HL-60/S4 treated with retinoic acid at 250 ng/mL for 4 days and 3 days (cell line): ENCODE data around the gene PLD3.

ENCODE experiments used
- in situ Hi-C: fragments of 300-500 bp; cut with MboI; formaldehyde crosslinking; loops from 2 replicates; pipeline ENCODE4 v1.7.0; 2022; ENCODE audit warnings: low sequenced_read_pairs

PLD3 gene

GRCh38 chr19:40348125-40348913, at the start of gene PLD3, which contains the start of gene C19orf47:
Gene PLD3 (plus strand): TSS chr19:40348695. CDS start chr19:40366484, 17,789 bp downstream.
Gene C19orf47 (minus strand): TSS chr19:40348397. CDS start chr19:40341857, 6,540 bp downstream.
- in situ Hi-C loops, result no loop called here

GRCh38 chr19:40300668-40301067, 47.8 kb upstream of the PLD3 start:
- in situ Hi-C loops, result no loop called here

- in situ Hi-C loops, result no loop called here
These were observed 46.1 kb upstream of the PLD3 start for GRCh38 chr19:40302224-40303011.

- in situ Hi-C loops, result no loop called here
These were observed 44.7 kb upstream of the PLD3 start for GRCh38 chr19:40303765-40304164.

GRCh38 chr19:40304306-40304705, 44.2 kb upstream of the PLD3 start:
- in situ Hi-C loops, result no loop called here

GRCh38 chr19:40305403-40305802, 43.1 kb upstream of the PLD3 start:
- in situ Hi-C loops, result no loop called here

GRCh38 chr19:40309666-40310065, 38.8 kb upstream of the PLD3 start:
- in situ Hi-C loops, result no loop called here

- in situ Hi-C loops, result no loop called here
These were observed 36.0 kb upstream of the PLD3 start for GRCh38 chr19:40312533-40312932.

- in situ Hi-C loops, result no loop called here
These were observed 35.1 kb upstream of the PLD3 start for GRCh38 chr19:40313229-40313983.

GRCh38 chr19:40314656-40315055, 33.8 kb upstream of the PLD3 start:
- in situ Hi-C loops, result no loop called here

- in situ Hi-C loops, result no loop called here
These were observed 32.6 kb upstream of the PLD3 start for GRCh38 chr19:40315812-40316470.

- in situ Hi-C loops, result no loop called here
These were observed 31.2 kb upstream of the PLD3 start for GRCh38 chr19:40317338-40317737.

GRCh38 chr19:40320558-40320935, 27.9 kb upstream of the PLD3 start:
- in situ Hi-C loops, result no loop called here

- in situ Hi-C loops, result no loop called here
These were observed 27.4 kb upstream of the PLD3 start for GRCh38 chr19:40321076-40321475.

- in situ Hi-C loops, result no loop called here
These were observed 26.8 kb upstream of the PLD3 start for GRCh38 chr19:40321566-40322270.

GRCh38 chr19:40322271-40322610, 26.3 kb upstream of the PLD3 start:
- in situ Hi-C loops, result no loop called here

GRCh38 chr19:40322951-40323615, 25.4 kb upstream of the PLD3 start:
- in situ Hi-C loops, result no loop called here

GRCh38 chr19:40323705-40324104, 24.8 kb upstream of the PLD3 start:
- in situ Hi-C loops, result no loop called here

GRCh38 chr19:40326201-40326600, 22.3 kb upstream of the PLD3 start:
- in situ Hi-C loops, result no loop called here

GRCh38 chr19:40331052-40331451, 17.4 kb upstream of the PLD3 start:
- in situ Hi-C loops, result no loop called here
